MM.1S (cell line): Measurements from ENCODE around the gene CLEC2L.

Experiments
- DNase-seq: peaks from one replicate; pipeline ENCODE4 v3.0.0-alpha.2; 2015
- H2AFZ ChIP-seq: fragments of 300-600 bp; sonication (generic); 2 replicates; pipeline ENCODE4 v1.6.0; 2016; ENCODE audit warnings: antibody characterized with exemption, low read length
- H3F3A ChIP-seq: fragments of 300-600 bp; sonication (generic); 2 replicates; pipeline ENCODE4 v1.6.1; 2016; ENCODE audit warnings: mild to moderate bottlenecking, antibody characterized with exemption, low read length, moderate library complexity, mixed read lengths; ENCODE audit not compliant: insufficient read depth
- H3K27ac ChIP-seq: fragments of 300-600 bp; sonication (generic); 2 replicates; pipeline ENCODE4 v1.5.1; 2016; ENCODE audit warnings: mild to moderate bottlenecking, low read length
- H3K27me3 ChIP-seq: fragments of 300-600 bp; sonication (generic); replicated peaks from 2 replicates; pipeline ENCODE4 v1.6.0; 2016; ENCODE audit warnings: low read length; ENCODE audit not compliant: insufficient read depth
- H3K36me3 ChIP-seq: fragments of 300-600 bp; sonication (generic); replicated peaks from 2 replicates; pipeline ENCODE4 v1.6.1; 2016; ENCODE audit warnings: mild to moderate bottlenecking, low read length, mixed read lengths; ENCODE audit not compliant: insufficient read depth
- H3K4me1 ChIP-seq: fragments of 300-600 bp; sonication (generic); 2 replicates; pipeline ENCODE4 v1.6.1; 2016; ENCODE audit warnings: low read length, mixed read lengths
- H3K4me2 ChIP-seq: fragments of 300-600 bp; sonication (generic); 2 replicates; pipeline ENCODE4 v1.6.0; 2016; ENCODE audit warnings: low read depth, low read length
- H3K4me3 ChIP-seq: fragments of 300-600 bp; sonication (generic); 2 replicates; pipeline ENCODE4 v1.5.1; 2016; ENCODE audit warnings: low read length, mixed read lengths
- H3K79me2 ChIP-seq: fragments of 300-600 bp; sonication (generic); 2 replicates; pipeline ENCODE4 v1.6.1; 2016; ENCODE audit warnings: mixed run types, low read length, mixed read lengths
- H3K9ac ChIP-seq: fragments of 300-600 bp; sonication (generic); 2 replicates; pipeline ENCODE4 v1.6.1; 2016; ENCODE audit warnings: low read length, mixed read lengths
- H3K9me2 ChIP-seq: fragments of 300-600 bp; sonication (generic); replicated peaks from 2 replicates; pipeline ENCODE4 v1.6.1; 2016; ENCODE audit warnings: mild to moderate bottlenecking, low read length, mixed read lengths; ENCODE audit not compliant: insufficient read depth
- H3K9me3 ChIP-seq: fragments of 300-600 bp; sonication (generic); replicated peaks from 2 replicates; pipeline ENCODE4 v1.6.1; 2016; ENCODE audit warnings: mild to moderate bottlenecking, low read length, mixed read lengths; ENCODE audit not compliant: insufficient read depth
- H4K20me1 ChIP-seq: fragments of 300-600 bp; sonication (generic); 2 replicates; pipeline ENCODE4 v1.6.1; 2016; ENCODE audit warnings: mild to moderate bottlenecking, low read length, moderate library complexity, mixed read lengths; ENCODE audit not compliant: insufficient read depth
- EZH2 ChIP-seq: fragments of 300-600 bp; sonication (generic); optimal IDR thresholded peaks from 2 replicates; pipeline ENCODE3; 2017; ENCODE audit warnings: low read depth, mild to moderate bottlenecking, antibody characterized with exemption, low read length, mixed read lengths
- EZH2phosphoT487 ChIP-seq: fragments of 300-600 bp; sonication (generic); IDR thresholded peaks from 2 replicates; pipeline ENCODE4 v1.6.1; 2018; ENCODE audit warnings: antibody characterized with exemption, low read length
- TF ChIP-seq, protein P1 (sequence below): fragments of 300-600 bp; sonication (generic); IDR thresholded peaks from 2 replicates; pipeline ENCODE4 v1.5.1; 2016; ENCODE audit warnings: antibody characterized with exemption, low read length, mixed read lengths

Gene CLEC2L

GRCh38 chr7:139568346-139568675, 44.8 kb downstream of the CLEC2L start:
- Histone ChIP-seq H3K27ac (no peak overlapping the region), H3K9me3 (no peaks in the 10 kb centered on the region), H3K36me3 (no peaks in the 10 kb centered on the region), H3K9ac (no peak overlapping the region), H2AFZ (no peak overlapping the region), H3K27me3 (no peaks in the 10 kb centered on the region), H3K4me2 (no peak overlapping the region), H3K9me2 (no peaks in the 10 kb centered on the region), H3K4me1 (no peaks in the 10 kb centered on the region), H3K4me3 (no peak overlapping the region), H3K79me2 (no peaks in the 10 kb centered on the region), H4K20me1 (no peaks in the 10 kb centered on the region), H3F3A (no peaks in the 10 kb centered on the region)
- no peak for DNase-seq
- TF ChIP-seq, protein P1, sequence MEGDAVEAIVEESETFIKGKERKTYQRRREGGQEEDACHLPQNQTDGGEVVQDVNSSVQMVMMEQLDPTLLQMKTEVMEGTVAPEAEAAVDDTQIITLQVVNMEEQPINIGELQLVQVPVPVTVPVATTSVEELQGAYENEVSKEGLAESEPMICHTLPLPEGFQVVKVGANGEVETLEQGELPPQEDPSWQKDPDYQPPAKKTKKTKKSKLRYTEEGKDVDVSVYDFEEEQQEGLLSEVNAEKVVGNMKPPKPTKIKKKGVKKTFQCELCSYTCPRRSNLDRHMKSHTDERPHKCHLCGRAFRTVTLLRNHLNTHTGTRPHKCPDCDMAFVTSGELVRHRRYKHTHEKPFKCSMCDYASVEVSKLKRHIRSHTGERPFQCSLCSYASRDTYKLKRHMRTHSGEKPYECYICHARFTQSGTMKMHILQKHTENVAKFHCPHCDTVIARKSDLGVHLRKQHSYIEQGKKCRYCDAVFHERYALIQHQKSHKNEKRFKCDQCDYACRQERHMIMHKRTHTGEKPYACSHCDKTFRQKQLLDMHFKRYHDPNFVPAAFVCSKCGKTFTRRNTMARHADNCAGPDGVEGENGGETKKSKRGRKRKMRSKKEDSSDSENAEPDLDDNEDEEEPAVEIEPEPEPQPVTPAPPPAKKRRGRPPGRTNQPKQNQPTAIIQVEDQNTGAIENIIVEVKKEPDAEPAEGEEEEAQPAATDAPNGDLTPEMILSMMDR = no peak
- no peak for TF ChIP-seq EZH2phosphoT487
- TF ChIP-seq EZH2 = no peak

DNA sequence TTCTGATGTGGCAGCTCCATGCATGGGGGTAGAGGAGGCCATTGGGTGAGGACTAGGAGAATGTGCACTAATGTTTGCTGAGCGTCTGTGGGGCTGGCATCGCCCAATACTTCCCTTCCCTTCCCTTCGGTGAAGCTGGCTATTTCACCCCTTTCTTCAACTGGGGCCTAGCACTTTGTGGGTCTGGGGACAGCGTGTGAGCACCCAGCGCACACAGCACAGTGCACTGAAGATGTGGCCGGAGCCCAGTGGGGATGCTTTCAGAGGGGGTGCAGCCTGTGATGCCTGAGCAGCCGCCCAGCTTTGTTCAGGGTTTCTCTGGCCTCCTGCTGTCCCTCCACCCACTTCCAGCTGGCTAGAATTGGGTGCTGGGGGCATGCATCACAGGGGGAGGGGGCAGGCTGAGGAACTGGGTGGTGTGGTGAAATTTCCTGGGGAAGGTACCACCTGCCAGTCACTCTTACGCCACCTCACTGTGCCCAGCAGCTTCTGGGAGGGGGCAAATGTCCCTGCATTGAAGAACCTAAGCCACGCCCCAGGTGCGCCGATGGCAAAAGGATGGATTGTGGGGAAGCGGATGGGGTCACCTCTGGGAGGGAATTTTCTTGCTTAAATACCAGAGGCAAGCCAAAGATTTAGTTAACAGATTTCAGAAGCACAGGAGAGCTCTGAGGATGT, 45.5 kb downstream of the CLEC2L start:
- no peaks in the 10 kb centered on the region for H3K4me1 ChIP-seq
- no peaks in the 10 kb centered on the region for H3F3A ChIP-seq
- no peaks in the 10 kb centered on the region for H3K36me3 ChIP-seq
- no peak overlapping the region for H3K27ac ChIP-seq
- no peak overlapping the region for H3K4me3 ChIP-seq
- no peaks in the 10 kb centered on the region for H4K20me1 ChIP-seq
- no peaks in the 10 kb centered on the region for H3K9me2 ChIP-seq
- no peak for DNase-seq
- no peaks in the 10 kb centered on the region for H3K9me3 ChIP-seq
- no peak overlapping the region for H2AFZ ChIP-seq
- no peak overlapping the region for H3K4me2 ChIP-seq
- H3K79me2 ChIP-seq = no peaks in the 10 kb centered on the region
- no peaks in the 10 kb centered on the region for H3K27me3 ChIP-seq
- TF ChIP-seq EZH2phosphoT487 (no peak), EZH2 (no peak)
- TF ChIP-seq, protein P1 = no peak
- no peak overlapping the region for H3K9ac ChIP-seq

DNA sequence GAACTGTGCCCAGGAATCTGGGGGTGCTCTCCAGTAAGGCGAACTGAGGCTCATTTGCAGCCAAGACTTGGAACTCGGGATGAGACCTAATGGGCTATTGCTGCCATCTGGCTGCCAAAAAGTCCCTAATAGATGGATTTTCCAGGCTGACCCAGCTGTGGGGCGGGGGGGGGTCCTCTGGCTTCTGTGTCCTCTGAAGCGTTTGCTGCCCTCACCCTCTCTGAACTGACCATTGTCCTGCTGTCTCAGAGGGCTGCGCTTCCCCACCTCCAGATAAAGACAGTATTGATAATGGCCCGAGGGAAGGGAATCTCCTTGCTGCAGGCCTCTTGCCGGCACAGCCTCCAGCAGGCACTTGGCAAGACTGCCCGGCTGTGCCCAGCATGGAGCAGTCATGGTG, 46.6 kb downstream of the CLEC2L start:
- no peaks in the 10 kb centered on the region for H3K36me3 ChIP-seq
- no peaks in the 10 kb centered on the region for H3K4me1 ChIP-seq
- no peaks in the 10 kb centered on the region for H3K9me2 ChIP-seq
- no peak overlapping the region for H3K4me2 ChIP-seq
- no peaks in the 10 kb centered on the region for H3K27me3 ChIP-seq
- TF ChIP-seq, protein P1 = no peak
- TF ChIP-seq EZH2phosphoT487 = no peak
- TF ChIP-seq EZH2 = no peak
- no peak overlapping the region for H2AFZ ChIP-seq
- no peaks in the 10 kb centered on the region for H4K20me1 ChIP-seq
- no peak overlapping the region for H3K27ac ChIP-seq
- no peaks in the 10 kb centered on the region for H3K79me2 ChIP-seq
- no peaks in the 10 kb centered on the region for H3F3A ChIP-seq
- no peak overlapping the region for H3K9ac ChIP-seq
- no peak for DNase-seq
- no peak overlapping the region for H3K4me3 ChIP-seq
- H3K9me3 ChIP-seq = no peaks in the 10 kb centered on the region
